ENCODE results near the gene CEP41.

DNA sequence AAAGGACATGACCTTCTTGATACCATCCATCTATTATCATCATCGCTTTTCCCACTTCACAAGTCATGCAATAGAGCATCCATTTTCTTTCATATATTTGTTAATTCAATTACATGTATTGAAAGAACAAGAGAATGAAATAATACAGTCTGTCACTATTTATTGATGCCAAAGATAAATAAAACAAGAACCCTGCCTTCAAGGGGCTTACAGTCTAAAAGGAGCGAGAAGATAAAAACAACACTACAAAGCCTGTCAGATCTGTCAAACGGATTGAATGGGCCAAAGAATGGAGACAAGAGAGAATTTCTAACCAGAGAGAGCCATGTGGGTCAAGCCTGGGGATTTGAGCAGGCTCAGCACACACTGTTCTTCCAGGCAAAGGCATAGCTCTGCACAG lies 80.3 kb downstream of the CEP41 start:
- TF ChIP-seq POLR2A (IDR thresholded peaks at IDR 0.05) (no peak), POLR2AphosphoS5 (IDR thresholded peaks at IDR 0.05) (no peak)
- TF ChIP-seq, protein P1, sequence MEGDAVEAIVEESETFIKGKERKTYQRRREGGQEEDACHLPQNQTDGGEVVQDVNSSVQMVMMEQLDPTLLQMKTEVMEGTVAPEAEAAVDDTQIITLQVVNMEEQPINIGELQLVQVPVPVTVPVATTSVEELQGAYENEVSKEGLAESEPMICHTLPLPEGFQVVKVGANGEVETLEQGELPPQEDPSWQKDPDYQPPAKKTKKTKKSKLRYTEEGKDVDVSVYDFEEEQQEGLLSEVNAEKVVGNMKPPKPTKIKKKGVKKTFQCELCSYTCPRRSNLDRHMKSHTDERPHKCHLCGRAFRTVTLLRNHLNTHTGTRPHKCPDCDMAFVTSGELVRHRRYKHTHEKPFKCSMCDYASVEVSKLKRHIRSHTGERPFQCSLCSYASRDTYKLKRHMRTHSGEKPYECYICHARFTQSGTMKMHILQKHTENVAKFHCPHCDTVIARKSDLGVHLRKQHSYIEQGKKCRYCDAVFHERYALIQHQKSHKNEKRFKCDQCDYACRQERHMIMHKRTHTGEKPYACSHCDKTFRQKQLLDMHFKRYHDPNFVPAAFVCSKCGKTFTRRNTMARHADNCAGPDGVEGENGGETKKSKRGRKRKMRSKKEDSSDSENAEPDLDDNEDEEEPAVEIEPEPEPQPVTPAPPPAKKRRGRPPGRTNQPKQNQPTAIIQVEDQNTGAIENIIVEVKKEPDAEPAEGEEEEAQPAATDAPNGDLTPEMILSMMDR (IDR thresholded peaks at IDR 0.05) = no peak

Data from sigmoid colon (tissue), 4 donors.